DOHH2 (cell line): ENCODE measurements around the gene DNER.

Experiments used
- CTCF ChIP-seq: fragments of 200-600 bp; sonication (generic); IDR thresholded peaks from one replicate; pipeline ENCODE4 v1.5.1; 2014; ENCODE audit warnings: antibody characterized with exemption, mild to moderate bottlenecking, low read depth, low read length; ENCODE audit not compliant: poor library complexity, severe bottlenecking
- EZH2phosphoT487 ChIP-seq: fragments of 200-600 bp; sonication (generic); IDR thresholded peaks from 2 replicates; pipeline ENCODE4 v1.6.1; 2017; ENCODE audit warnings: borderline replicate concordance, mild to moderate bottlenecking, antibody characterized with exemption, low read length, moderate library complexity, mixed read lengths

- TF ChIP-seq CTCF (peak; percentile 73), EZH2phosphoT487 (no peak)
Observed at GRCh38 chr2:229715895-229716507, 1.6 kb upstream of the DNER start.
